Measurements from ENCODE around the gene MACF1.
A peak's percentile ranks its signal among the peaks of the same experiment; 100 is the strongest.

DNA sequence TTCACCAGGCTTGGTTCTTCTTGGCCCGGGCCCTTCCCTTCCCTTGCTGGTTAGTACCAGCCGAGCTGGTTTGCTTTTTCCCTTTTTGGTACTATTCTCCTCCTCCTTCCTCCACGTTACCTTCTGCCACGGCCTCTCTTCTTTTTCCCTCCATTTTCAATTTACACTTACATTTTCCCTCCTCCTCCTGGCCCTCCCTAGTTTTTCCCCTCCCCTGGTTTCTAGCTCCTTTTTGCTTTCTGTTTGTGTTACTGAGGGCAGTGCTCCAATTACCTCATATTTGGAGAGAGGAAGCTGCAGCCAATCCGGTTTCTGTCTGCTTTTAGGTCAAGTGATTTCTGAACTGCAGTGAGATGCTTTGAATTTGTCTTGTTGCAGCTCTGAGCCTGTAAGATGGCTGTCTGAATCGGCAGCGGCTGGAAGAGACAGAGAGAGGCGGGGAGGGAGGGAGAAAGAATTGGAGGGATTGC is 63.7 kb downstream of the MACF1 start:
- TF ChIP-seq, protein P1, sequence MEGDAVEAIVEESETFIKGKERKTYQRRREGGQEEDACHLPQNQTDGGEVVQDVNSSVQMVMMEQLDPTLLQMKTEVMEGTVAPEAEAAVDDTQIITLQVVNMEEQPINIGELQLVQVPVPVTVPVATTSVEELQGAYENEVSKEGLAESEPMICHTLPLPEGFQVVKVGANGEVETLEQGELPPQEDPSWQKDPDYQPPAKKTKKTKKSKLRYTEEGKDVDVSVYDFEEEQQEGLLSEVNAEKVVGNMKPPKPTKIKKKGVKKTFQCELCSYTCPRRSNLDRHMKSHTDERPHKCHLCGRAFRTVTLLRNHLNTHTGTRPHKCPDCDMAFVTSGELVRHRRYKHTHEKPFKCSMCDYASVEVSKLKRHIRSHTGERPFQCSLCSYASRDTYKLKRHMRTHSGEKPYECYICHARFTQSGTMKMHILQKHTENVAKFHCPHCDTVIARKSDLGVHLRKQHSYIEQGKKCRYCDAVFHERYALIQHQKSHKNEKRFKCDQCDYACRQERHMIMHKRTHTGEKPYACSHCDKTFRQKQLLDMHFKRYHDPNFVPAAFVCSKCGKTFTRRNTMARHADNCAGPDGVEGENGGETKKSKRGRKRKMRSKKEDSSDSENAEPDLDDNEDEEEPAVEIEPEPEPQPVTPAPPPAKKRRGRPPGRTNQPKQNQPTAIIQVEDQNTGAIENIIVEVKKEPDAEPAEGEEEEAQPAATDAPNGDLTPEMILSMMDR (IDR thresholded peaks at IDR 0.05 in 8 of 11, conservative IDR thresholded peaks at IDR 0.05 in 3 of 11): no peak
- TF ChIP-seq POLR2AphosphoS5 (IDR thresholded peaks at IDR 0.05) (peak in 1 of 3 donors; percentile 37), POLR2A (IDR thresholded peaks at IDR 0.05) (no peak)

Measured in spleen (tissue), 7 donors.